Parathyroid adenoma (tissue), 2 donors: ENCODE measurements around the gene PRKCA.

ENCODE experiments used
- H2AFZ ChIP-seq: fragments of 300-600 bp; sonication (generic); one replicate; pipeline ENCODE4 v1.7.0; 2017; ENCODE audit warnings: antibody characterized with exemption, mild to moderate bottlenecking
- H3K27ac ChIP-seq: fragments of 300-600 bp; sonication (generic); one replicate; pipeline ENCODE4 v1.7.0; 2017
- H3K27me3 ChIP-seq: fragments of 300-600 bp; sonication (generic); one replicate; pipeline ENCODE4 v1.7.0; 2017; ENCODE audit warnings: low read length; ENCODE audit not compliant: control insufficient read depth, insufficient read depth
- H3K36me3 ChIP-seq: fragments of 300-600 bp; sonication (generic); one replicate; pipeline ENCODE4 v1.7.0; 2017; ENCODE audit warnings: low read length; ENCODE audit not compliant: control insufficient read depth, insufficient read depth
- H3K4me1 ChIP-seq: fragments of 300-600 bp; sonication (generic); one replicate; pipeline ENCODE4 v1.7.0; 2017; ENCODE audit warnings: control low read depth
- H3K4me2 ChIP-seq: fragments of 300-600 bp; sonication (generic); one replicate; pipeline ENCODE4 v1.7.0; 2017; ENCODE audit warnings: low read length
- H3K4me3 ChIP-seq: fragments of 300-600 bp; sonication (generic); one replicate; pipeline ENCODE4 v1.7.0; 2017; ENCODE audit warnings: low read depth, low read length
- H3K79me2 ChIP-seq: fragments of 300-600 bp; sonication (generic); one replicate; pipeline ENCODE4 v1.7.0; 2017; ENCODE audit warnings: control low read depth
- H3K9ac ChIP-seq: fragments of 300-600 bp; sonication (generic); one replicate; pipeline ENCODE4 v1.7.0; 2017; ENCODE audit warnings: mild to moderate bottlenecking
- H3K9me3 ChIP-seq: fragments of 300-600 bp; sonication (generic); one replicate; pipeline ENCODE4 v1.7.0; 2017; ENCODE audit warnings: low read length; ENCODE audit not compliant: control insufficient read depth
- TF ChIP-seq, protein P1 (sequence below): fragments of 300-600 bp; sonication (generic); IDR thresholded peaks from one replicate; pipeline ENCODE4 v1.7.0; 2017; ENCODE audit warnings: antibody characterized with exemption, mild to moderate bottlenecking
- donor health status: primary hyperparathyroidism.

The PRKCA gene

GRCh38 chr17:66670206-66670605 lies 367.8 kb downstream of the PRKCA start:
- Histone ChIP-seq H3K9me3 (no peaks in the 10 kb centered on the region), H3K4me2 (no peak overlapping the region), H3K9ac (no peak overlapping the region), H3K27me3 (no peaks in the 10 kb centered on the region), H3K4me3 (no peak overlapping the region), H3K27ac (no peak overlapping the region), H2AFZ (no peak overlapping the region), H3K36me3 (no peaks in the 10 kb centered on the region), H3K79me2 (no peaks in the 10 kb centered on the region), H3K4me1 (peaks cover 4% of the 10 kb centered on the region)
- TF ChIP-seq, protein P1, sequence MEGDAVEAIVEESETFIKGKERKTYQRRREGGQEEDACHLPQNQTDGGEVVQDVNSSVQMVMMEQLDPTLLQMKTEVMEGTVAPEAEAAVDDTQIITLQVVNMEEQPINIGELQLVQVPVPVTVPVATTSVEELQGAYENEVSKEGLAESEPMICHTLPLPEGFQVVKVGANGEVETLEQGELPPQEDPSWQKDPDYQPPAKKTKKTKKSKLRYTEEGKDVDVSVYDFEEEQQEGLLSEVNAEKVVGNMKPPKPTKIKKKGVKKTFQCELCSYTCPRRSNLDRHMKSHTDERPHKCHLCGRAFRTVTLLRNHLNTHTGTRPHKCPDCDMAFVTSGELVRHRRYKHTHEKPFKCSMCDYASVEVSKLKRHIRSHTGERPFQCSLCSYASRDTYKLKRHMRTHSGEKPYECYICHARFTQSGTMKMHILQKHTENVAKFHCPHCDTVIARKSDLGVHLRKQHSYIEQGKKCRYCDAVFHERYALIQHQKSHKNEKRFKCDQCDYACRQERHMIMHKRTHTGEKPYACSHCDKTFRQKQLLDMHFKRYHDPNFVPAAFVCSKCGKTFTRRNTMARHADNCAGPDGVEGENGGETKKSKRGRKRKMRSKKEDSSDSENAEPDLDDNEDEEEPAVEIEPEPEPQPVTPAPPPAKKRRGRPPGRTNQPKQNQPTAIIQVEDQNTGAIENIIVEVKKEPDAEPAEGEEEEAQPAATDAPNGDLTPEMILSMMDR, result no peak

- no peak overlapping the region for H3K4me2 ChIP-seq
- no peaks in the 10 kb centered on the region for H3K27me3 ChIP-seq
- H3K4me1 ChIP-seq, result peaks cover 4% of the 10 kb centered on the region
- no peaks in the 10 kb centered on the region for H3K9me3 ChIP-seq
- H3K79me2 ChIP-seq, result no peaks in the 10 kb centered on the region
- TF ChIP-seq, protein P1, result no peak
- H2AFZ ChIP-seq, result no peak overlapping the region
- no peak overlapping the region for H3K9ac ChIP-seq
- no peaks in the 10 kb centered on the region for H3K36me3 ChIP-seq
- H3K27ac ChIP-seq, result no peak overlapping the region
- no peak overlapping the region for H3K4me3 ChIP-seq
Observed at GRCh38 chr17:66671156-66671555, 368.7 kb downstream of the PRKCA start.

- no peaks in the 10 kb centered on the region for H3K27me3 ChIP-seq
- H3K79me2 ChIP-seq, result no peaks in the 10 kb centered on the region
- H3K27ac ChIP-seq, result no peak overlapping the region
- H3K9ac ChIP-seq, result no peak overlapping the region
- H3K4me1 ChIP-seq, result peaks cover 4% of the 10 kb centered on the region
- H3K9me3 ChIP-seq, result no peaks in the 10 kb centered on the region
- H3K36me3 ChIP-seq, result no peaks in the 10 kb centered on the region
- H2AFZ ChIP-seq, result peak overlapping the region; percentile 40
- no peak overlapping the region for H3K4me3 ChIP-seq
- no peak overlapping the region for H3K4me2 ChIP-seq
- TF ChIP-seq, protein P1, result peak; percentile 71
Observed at GRCh38 chr17:66673668-66674276, 371.4 kb downstream of the PRKCA start.

GRCh38 chr17:66675273-66675990 lies 373.0 kb downstream of the PRKCA start:
- no peak overlapping the region for H3K4me2 ChIP-seq
- H3K4me1 ChIP-seq, result peaks cover 4% of the 10 kb centered on the region
- TF ChIP-seq, protein P1, result no peak
- H3K9ac ChIP-seq, result no peak overlapping the region
- no peak overlapping the region for H3K27ac ChIP-seq
- H3K27me3 ChIP-seq, result no peaks in the 10 kb centered on the region
- H3K4me3 ChIP-seq, result no peak overlapping the region
- no peaks in the 10 kb centered on the region for H3K36me3 ChIP-seq
- H3K79me2 ChIP-seq, result no peaks in the 10 kb centered on the region
- H2AFZ ChIP-seq, result no peak overlapping the region
- H3K9me3 ChIP-seq, result no peaks in the 10 kb centered on the region

- H3K27me3 ChIP-seq, result no peaks in the 10 kb centered on the region
- H3K4me1 ChIP-seq, result peaks cover 4% of the 10 kb centered on the region
- no peak overlapping the region for H2AFZ ChIP-seq
- TF ChIP-seq, protein P1, result no peak
- no peak overlapping the region for H3K4me2 ChIP-seq
- H3K4me3 ChIP-seq, result no peak overlapping the region
- no peaks in the 10 kb centered on the region for H3K9me3 ChIP-seq
- no peak overlapping the region for H3K27ac ChIP-seq
- H3K9ac ChIP-seq, result no peak overlapping the region
- no peaks in the 10 kb centered on the region for H3K36me3 ChIP-seq
- no peaks in the 10 kb centered on the region for H3K79me2 ChIP-seq
Observed at GRCh38 chr17:66675991-66676371, 373.6 kb downstream of the PRKCA start.
